NCI-H2029 treated with DMSO at 0.1 percent for 48 hours (cell line): ENCODE measurements around the gene CEACAM8.
"Not testable (repeated sequence)": the region's sequence is repeated elsewhere in the genome, so short reads cannot be mapped to it uniquely, and the experiment has no call there.

Source experiments
- DNase-seq: peaks from one replicate; lab custom pipeline; 2025; lab: John Stamatoyannopoulos, UW

Gene CEACAM8

DNA sequence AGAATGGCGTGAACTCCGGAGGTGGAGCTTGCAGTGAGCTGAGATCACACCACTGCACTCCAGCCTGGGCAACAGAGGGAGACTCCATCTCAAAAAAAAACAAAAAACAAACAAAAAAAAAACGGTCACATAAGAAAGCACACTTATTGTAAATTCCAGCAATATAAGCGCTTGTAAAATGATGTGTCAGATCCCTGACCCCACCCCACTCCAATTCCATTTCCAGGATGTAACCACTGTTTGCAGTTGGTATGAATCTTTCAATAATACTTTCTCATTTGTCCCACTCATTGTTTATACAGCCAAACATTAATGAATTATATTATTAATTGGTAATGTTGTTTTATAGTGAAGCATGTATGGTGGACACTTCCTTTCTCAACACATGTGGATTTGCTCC is 50.6 kb downstream of the CEACAM8 start:
- DNase-seq = no peak

DNA sequence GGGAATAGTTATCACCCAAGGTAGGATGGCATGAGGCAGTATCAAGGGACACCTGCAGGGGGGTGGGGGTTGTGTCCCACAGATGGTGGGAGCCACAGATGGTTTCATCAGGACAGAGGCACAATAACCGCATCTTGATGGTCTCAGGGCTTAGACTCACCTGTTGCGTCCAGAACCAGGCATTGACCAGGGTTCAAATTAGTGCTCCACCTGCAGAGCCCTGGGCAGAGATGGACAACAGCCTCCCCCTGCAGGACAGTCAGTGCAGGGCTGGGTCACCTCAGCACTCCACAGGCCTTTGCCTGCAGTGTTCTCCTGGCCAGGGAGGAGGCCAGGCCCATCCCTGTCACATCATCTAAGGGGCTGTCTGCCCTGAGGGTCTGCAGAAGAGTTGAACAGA is 51.9 kb downstream of the CEACAM8 start:
- no peak for DNase-seq

DNA sequence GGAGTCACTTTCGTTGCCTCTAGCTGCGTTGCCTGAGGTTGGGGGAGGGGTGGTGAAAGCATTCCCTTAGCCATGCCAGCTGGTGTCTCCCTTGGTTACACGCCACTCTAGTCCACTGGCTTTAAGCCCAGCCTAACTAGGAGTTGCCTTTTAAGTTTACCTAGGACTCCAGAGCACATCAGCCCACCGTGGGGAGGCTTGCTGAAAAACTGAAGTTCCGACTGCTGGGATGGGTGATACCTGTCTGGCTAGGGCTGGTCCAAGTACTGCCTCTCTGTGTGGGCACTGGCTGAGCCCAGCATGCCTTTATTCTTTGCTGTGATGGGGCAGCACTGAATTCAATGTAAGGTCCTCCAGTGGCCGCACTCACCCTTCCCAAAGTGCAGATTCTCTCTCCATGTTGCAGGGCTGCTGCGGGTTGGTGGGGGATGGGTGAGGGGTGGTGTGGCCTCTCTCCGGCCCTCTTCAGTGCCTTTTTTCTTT is 54.6 kb downstream of the CEACAM8 start:
- DNase-seq = peak; percentile 58

DNA sequence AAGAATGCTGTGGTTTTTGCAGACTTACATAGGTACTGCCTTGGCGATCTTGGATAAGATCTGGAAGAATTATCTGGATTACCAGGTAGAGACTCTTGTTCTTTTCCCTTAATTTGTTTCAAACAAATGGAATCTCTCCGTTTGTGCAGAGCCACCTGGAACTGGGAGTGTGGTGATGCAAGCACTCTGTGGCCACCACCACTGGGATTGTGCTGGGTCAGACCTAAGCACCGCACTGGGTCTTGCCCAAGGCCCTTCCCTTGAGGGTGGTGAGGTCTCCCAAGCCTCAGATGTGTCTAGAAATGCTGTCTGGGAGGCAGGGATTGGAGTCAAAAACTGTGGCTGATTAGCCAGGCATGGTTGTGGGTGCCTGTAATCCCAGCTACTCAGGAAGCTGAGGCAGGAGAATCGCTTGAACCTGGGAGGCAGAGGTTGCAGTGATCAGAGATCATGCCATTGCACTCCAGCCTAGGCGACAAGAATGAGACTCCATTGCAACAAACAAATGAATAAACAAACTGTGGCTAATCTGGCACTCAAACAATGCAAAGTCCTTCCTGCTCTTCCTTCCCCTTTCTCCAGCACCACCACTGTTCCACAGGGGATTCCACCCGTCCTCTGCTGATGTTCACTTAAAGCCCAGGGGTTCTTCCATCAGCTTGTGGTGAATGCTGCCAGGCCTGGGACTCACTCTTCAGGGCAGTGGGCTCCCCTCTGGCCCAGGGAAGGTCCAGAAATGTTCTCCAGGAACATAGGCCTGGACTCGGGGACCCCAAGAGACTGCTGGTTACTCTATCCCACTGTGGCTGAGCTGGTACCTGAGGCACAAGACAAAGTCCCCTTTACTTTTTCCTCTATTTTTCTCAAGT is 55.6 kb downstream of the CEACAM8 start:
- no peak for DNase-seq

DNA sequence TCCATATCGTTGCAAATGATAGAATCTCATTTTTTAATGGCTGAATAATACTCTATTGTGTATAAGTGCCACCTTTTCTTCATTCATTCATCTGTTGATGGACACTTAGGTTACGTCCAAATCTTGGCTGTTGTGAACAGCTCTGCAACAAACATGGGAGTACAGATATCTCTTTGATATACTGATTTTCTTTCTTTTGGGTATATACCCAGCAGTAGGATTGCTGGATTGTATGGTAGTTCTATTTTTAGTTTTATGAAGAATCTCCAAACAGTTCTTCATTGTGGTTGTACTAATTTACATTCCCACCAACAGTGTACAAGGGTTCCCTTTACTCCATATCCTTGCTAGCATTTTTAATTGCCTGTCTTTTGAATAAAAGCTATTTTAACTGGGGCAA is 59.4 kb downstream of the CEACAM8 start:
- DNase-seq = not testable (repeated sequence)

DNA sequence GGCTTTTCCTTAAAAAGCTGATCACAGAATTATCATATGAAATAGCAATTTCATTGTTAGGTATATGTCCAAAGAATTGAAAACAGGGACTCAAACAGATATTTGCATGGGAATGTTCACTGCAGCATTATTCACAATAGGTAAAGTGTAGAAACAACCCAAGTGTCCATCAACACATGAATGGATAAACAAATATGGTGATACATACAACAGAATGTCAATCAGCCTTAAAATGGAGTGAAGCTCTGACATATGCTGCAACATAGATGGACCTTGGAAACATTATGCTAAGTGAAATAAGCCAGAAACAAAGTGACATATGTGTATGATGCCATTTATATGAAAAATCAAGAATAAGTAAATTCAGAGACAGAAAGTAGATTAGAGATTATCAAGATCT is 60.3 kb downstream of the CEACAM8 start:
- no peak for DNase-seq

DNA sequence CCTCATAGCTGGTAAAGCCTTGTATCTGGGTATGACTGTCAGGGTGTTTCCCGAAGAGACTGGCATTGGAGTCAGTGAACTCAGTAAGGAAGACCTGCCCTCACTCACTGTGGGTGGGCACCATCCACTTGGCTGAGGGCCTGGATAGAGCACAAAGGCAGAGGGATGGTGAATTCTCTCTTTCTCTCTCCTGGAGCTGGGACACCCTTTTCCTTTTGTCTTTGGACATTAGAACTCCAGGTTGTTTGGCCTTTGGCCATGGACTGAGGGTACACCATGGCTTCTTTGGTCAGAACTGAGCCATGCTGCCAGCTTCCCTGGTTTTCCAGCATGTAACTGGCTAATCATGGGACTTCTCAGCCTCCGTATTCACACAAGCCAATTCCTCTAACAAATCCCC is 61.8 kb downstream of the CEACAM8 start:
- no peak for DNase-seq

DNA sequence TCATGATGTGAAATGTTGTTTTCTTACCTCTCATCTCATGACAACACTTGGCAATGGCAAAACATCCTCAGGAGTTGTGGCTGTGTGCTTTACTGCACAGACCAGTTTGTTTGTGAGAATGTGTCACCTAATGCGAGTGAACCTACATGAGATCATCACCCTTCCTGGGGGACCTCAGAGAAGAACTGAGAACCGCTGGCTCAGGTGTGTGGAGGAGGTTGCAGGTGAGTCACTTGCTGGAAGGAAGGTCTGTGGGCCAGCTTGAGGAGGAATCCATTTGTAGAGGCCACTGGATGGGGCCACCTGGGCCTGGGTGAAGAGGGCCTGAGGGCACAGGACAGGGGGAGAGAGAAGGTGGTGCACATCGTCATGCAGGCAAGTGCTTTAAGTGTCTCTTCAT is 63.4 kb downstream of the CEACAM8 start:
- no peak for DNase-seq
